Measurements from ENCODE around the gene IL15.

IL15 gene

GRCh38 chr4:141702472-141703182 lies 66.2 kb downstream of the IL15 start:
- DNase-seq (ENCODE audit: low read depth), result no peak

GRCh38 chr4:141703497-141703896 lies 67.1 kb downstream of the IL15 start:
- no peak for DNase-seq (ENCODE audit: low read depth)

GRCh38 chr4:141705048-141705746 lies 68.8 kb downstream of the IL15 start:
- DNase-seq (ENCODE audit: low read depth), result no peak

- no peak for DNase-seq (ENCODE audit: low read depth)
Observed at GRCh38 chr4:141705747-141706377, 69.5 kb downstream of the IL15 start.

- DNase-seq (ENCODE audit: low read depth), result no peak
Observed at GRCh38 chr4:141706445-141706844, 70.1 kb downstream of the IL15 start.

- DNase-seq (ENCODE audit: low read depth), result peak; percentile 40
Observed at GRCh38 chr4:141711211-141711610, 74.8 kb downstream of the IL15 start.

GRCh38 chr4:141713185-141713584 lies 76.8 kb downstream of the IL15 start:
- DNase-seq (ENCODE audit: low read depth), result no peak

GRCh38 chr4:141713771-141714445 lies 77.5 kb downstream of the IL15 start:
- peak; percentile 59 for DNase-seq (ENCODE audit: low read depth)

GRCh38 chr4:141719585-141719984 lies 83.2 kb downstream of the IL15 start:
- no peak for DNase-seq (ENCODE audit: low read depth)

GRCh38 chr4:141721174-141721573 lies 84.8 kb downstream of the IL15 start:
- DNase-seq (ENCODE audit: low read depth), result no peak

- peak; percentile 29 for DNase-seq (ENCODE audit: low read depth)
Observed at GRCh38 chr4:141724646-141725045, 88.3 kb downstream of the IL15 start.

- DNase-seq (ENCODE audit: low read depth), result no peak
Observed at GRCh38 chr4:141727420-141727819, 91.0 kb downstream of the IL15 start.

- peak; percentile 60 for DNase-seq (ENCODE audit: low read depth)
Observed at GRCh38 chr4:141730805-141731204, 94.4 kb downstream of the IL15 start.

- peak; percentile 55 for DNase-seq (ENCODE audit: low read depth)
Observed at GRCh38 chr4:141731481-141731880, 95.1 kb downstream of the IL15 start.

- DNase-seq (ENCODE audit: low read depth), result peak; percentile 36
Observed at GRCh38 chr4:141739636-141740035, 103.3 kb downstream of the IL15 start.

GRCh38 chr4:141746026-141746425 lies 109.6 kb downstream of the IL15 start:
- DNase-seq (ENCODE audit: low read depth), result no peak

- DNase-seq (ENCODE audit: low read depth), result peak; percentile 71
Observed at GRCh38 chr4:141751806-141752205, 115.4 kb downstream of the IL15 start.

GRCh38 chr4:141757287-141757686 lies 120.9 kb downstream of the IL15 start:
- peak; percentile 6 for DNase-seq (ENCODE audit: low read depth)

GRCh38 chr4:141759796-141760425 lies 123.5 kb downstream of the IL15 start:
- DNase-seq (ENCODE audit: low read depth), result peak; percentile 52

- no peak for DNase-seq (ENCODE audit: low read depth)
Observed at GRCh38 chr4:141761926-141762325, 125.5 kb downstream of the IL15 start.

GRCh38 chr4:141763374-141763773 lies 127.0 kb downstream of the IL15 start:
- no peak for DNase-seq (ENCODE audit: low read depth)

- peak; percentile 90 for DNase-seq (ENCODE audit: low read depth)
Observed at GRCh38 chr4:141768954-141769353, 132.6 kb downstream of the IL15 start.

Measured in EH (cell line).